ENCODE results near the gene SRCAP.

SRCAP gene

GRCh38 chr16:30777591-30778297, 78.8 kb downstream of the SRCAP start:
- no peak for DNase-seq

- DNase-seq = no peak
These were observed 79.7 kb downstream of the SRCAP start for GRCh38 chr16:30778549-30779244.

GRCh38 chr16:30779596-30779995, 80.6 kb downstream of the SRCAP start:
- DNase-seq = no peak

- DNase-seq = no peak
These were observed 81.0 kb downstream of the SRCAP start for GRCh38 chr16:30780021-30780420.

- DNase-seq = no peak
These were observed 81.6 kb downstream of the SRCAP start for GRCh38 chr16:30780549-30780948.

GRCh38 chr16:30782486-30783279, 83.7 kb downstream of the SRCAP start:
- DNase-seq = no peak

GRCh38 chr16:30783280-30784109, 84.5 kb downstream of the SRCAP start:
- no peak for DNase-seq

GRCh38 chr16:30784215-30784614, 85.2 kb downstream of the SRCAP start:
- DNase-seq = no peak

- DNase-seq = no peak
These were observed 86.4 kb downstream of the SRCAP start for GRCh38 chr16:30785126-30786106.

GRCh38 chr16:30786115-30786935, 87.4 kb downstream of the SRCAP start:
- no peak for DNase-seq

GRCh38 chr16:30786936-30787612, 88.1 kb downstream of the SRCAP start, which contains the start of gene ZNF629:
ZNF629 (minus strand) TSS chr16:30787205; CDS start chr16:30784482, 2,723 bp downstream.
- DNase-seq = peak in 5 of 6 experiments; percentile 6 to 36 (median 28)

GRCh38 chr16:30787613-30788378, 88.8 kb downstream of the SRCAP start:
- no peak for DNase-seq
